HCT116 (cell line): Measurements from ENCODE around the gene SERPINA3. TPM values are rescaled to one million over a fixed set of nuclear protein-coding genes. Genes with fewer than 3 reads are reported as not detected.

ENCODE experiments used
- ATAC-seq: fragments of 200-7000 bp; cut with Tn5 transposase; 2 replicates; pipeline ENCODE4 v1.9.1; 2020; ENCODE audit warnings: mild to moderate bottlenecking, moderate library complexity
- BruUV-seq: library from RNA; stranded (reverse); fragments of 400-500 nt; replicated peaks from 2 replicates; lab custom pipeline; 2021; lab: Mats Ljungman, UMichigan
- CTCF ChIA-PET: fragments of 300-600 bp; sonication (Branson Sonifier 250); formaldehyde crosslinking; loops from one replicate; lab custom pipeline; 2021; ENCODE audit warnings: antibody characterized with exemption; lab: Charles Lee
- POLR2A ChIA-PET: fragments of 300-600, 350-600 bp; sonication (Branson Sonifier 250); formaldehyde crosslinking; loops from one replicate; lab custom pipeline; 2021; ENCODE audit warnings: antibody characterized with exemption; lab: Charles Lee
- RAD21 ChIA-PET, 2 experiments: fragments of 300-600 bp; sonication (Branson Sonifier 250); formaldehyde crosslinking; loops; one replicate each; lab custom pipeline; 2023; ENCODE audit warnings: low total read pairs in 2 of 2; ENCODE audit not compliant: uncharacterized antibody in 2 of 2, unreplicated experiment in 2 of 2, low non-redundant PET in 1 of 2; lab: Charles Lee
- DNase-seq: peaks from one replicate; pipeline ENCODE4 v3.0.0-alpha.2; 2010; ENCODE audit warnings: low read depth, low spot score
- H2AFZ ChIP-seq: fragments of 200-600 bp; shearing (Covaris generic), sonication (generic); 2 replicates; pipeline ENCODE4 v1.6.1; 2017; ENCODE audit warnings: low read depth, mixed run types, mixed read lengths, antibody characterized with exemption, low read length; ENCODE audit not compliant: poor library complexity, severe bottlenecking
- H3K27ac ChIP-seq: 2 replicates; pipeline ENCODE4 v1.5.1; 2012; ENCODE audit warnings: low read depth, low read length
- H3K27me3 ChIP-seq: fragments of 200-600 bp; sonication (generic); 2 replicates; pipeline ENCODE4 v1.6.1; 2016; ENCODE audit warnings: mixed run types, low read length, mixed read lengths; ENCODE audit not compliant: insufficient read depth
- H3K36me3 ChIP-seq, 2 experiments: fragments of 200-500 bp in 1 of 2; fragments of 200-600 bp in 1 of 2; sonication (Bioruptor generic) in 1 of 2; sonication (generic) in 1 of 2; 2 replicates each; pipeline versions ENCODE4 v1.5.1 to v1.6.1; 2014 to 2016; ENCODE audit warnings: low read length in 2 of 2, inconsistent platforms in 1 of 2, mixed read lengths in 1 of 2, mixed run types in 1 of 2; ENCODE audit not compliant: insufficient read depth in 2 of 2, control insufficient read depth in 1 of 2
- H3K4me1 ChIP-seq, 2 experiments: fragments of 200-600 bp in 1 of 2; sonication (generic) in 1 of 2; 2 replicates each; pipeline versions ENCODE4 v1.5.1 to v1.6.1; 2012 to 2017; ENCODE audit warnings: low read length in 2 of 2, inconsistent platforms in 1 of 2, mild to moderate bottlenecking in 1 of 2, mixed read lengths in 1 of 2, mixed run types in 1 of 2, moderate library complexity in 1 of 2; ENCODE audit not compliant: insufficient read depth in 2 of 2, control insufficient read depth in 1 of 2
- H3K4me2 ChIP-seq: fragments of 200-600 bp; sonication (generic); 2 replicates; pipeline ENCODE4 v1.6.1; 2017; ENCODE audit warnings: mixed run types, low read length, mixed read lengths
- H3K4me3 ChIP-seq, 2 experiments: fragments of 200-600 bp in 1 of 2; sonication (generic) in 1 of 2; replicated peaks in 1 of 2; 2 replicates each; pipeline ENCODE4 v1.5.1; 2011 to 2016; ENCODE audit warnings: low read length in 2 of 2, control low read depth in 1 of 2, low read depth in 1 of 2, mild to moderate bottlenecking in 1 of 2, mixed read lengths in 1 of 2, mixed run types in 1 of 2
- H3K79me2 ChIP-seq: fragments of 200-600 bp; sonication (generic); 2 replicates; pipeline ENCODE4 v1.6.1; 2017; ENCODE audit warnings: mild to moderate bottlenecking, mixed run types, low read length, moderate library complexity, mixed read lengths; ENCODE audit not compliant: insufficient read depth
- H3K9ac ChIP-seq: fragments of 200-600 bp; sonication (generic); 2 replicates; pipeline ENCODE4 v1.6.1; 2016; ENCODE audit warnings: low read length, mixed read lengths
- H3K9me2 ChIP-seq: fragments of 200-600 bp; sonication (generic), shearing (Covaris generic); 2 replicates; pipeline ENCODE4 v1.6.1; 2017; ENCODE audit warnings: mixed run types, mild to moderate bottlenecking, moderate library complexity; ENCODE audit not compliant: insufficient read depth
- H3K9me3 ChIP-seq, 2 experiments: fragments of 200-500 bp in 1 of 2; fragments of 200-600 bp in 1 of 2; sonication (Bioruptor generic) in 1 of 2; sonication (generic) in 1 of 2; 2 replicates each; pipeline ENCODE4 v1.6.1; 2014 to 2017; ENCODE audit warnings: low read length in 2 of 2, mixed read lengths in 2 of 2, inconsistent platforms in 1 of 2, low read depth in 1 of 2, mild to moderate bottlenecking in 1 of 2, mixed run types in 1 of 2, moderate library complexity in 1 of 2; ENCODE audit not compliant: control insufficient read depth in 1 of 2, insufficient read depth in 1 of 2
- H4K20me1 ChIP-seq: fragments of 200-600 bp; sonication (generic), shearing (Covaris generic); 2 replicates; pipeline ENCODE4 v1.6.1; 2017; ENCODE audit warnings: mixed run types, mild to moderate bottlenecking, moderate library complexity; ENCODE audit not compliant: insufficient read depth
- ATF3 ChIP-seq: IDR thresholded peaks from 2 replicates; pipeline ENCODE4 v1.6.1; 2012
- CBX3 ChIP-seq: IDR thresholded peaks from 2 replicates; pipeline ENCODE4 v1.6.1; 2012; ENCODE audit warnings: low read depth
- CTCF ChIP-seq, 3 experiments: fragments of 200-600 bp in 1 of 3; sonication (generic) in 1 of 3; IDR thresholded peaks in 2 of 3; conservative IDR thresholded peaks in 1 of 3; 2 replicates each; pipeline ENCODE4 v1.5.1; 2012 to 2017; ENCODE audit warnings: low read depth in 2 of 3, low read length in 2 of 3, antibody characterized with exemption in 1 of 3, borderline replicate concordance in 1 of 3, control low read depth in 1 of 3, mild to moderate bottlenecking in 1 of 3, mixed read lengths in 1 of 3, mixed run types in 1 of 3, moderate library complexity in 1 of 3; ENCODE audit not compliant: insufficient read depth in 1 of 3
- EGR1 ChIP-seq: IDR thresholded peaks from 2 replicates; pipeline ENCODE4 v1.6.1; 2012; ENCODE audit warnings: low read depth
- ELF1 ChIP-seq: IDR thresholded peaks from 2 replicates; pipeline ENCODE4 v1.6.1; 2012; ENCODE audit warnings: low read depth, borderline replicate concordance
- EZH2phosphoT487 ChIP-seq: fragments of 200-600 bp; IDR thresholded peaks from 2 replicates; pipeline ENCODE4 v1.6.1; 2018; ENCODE audit warnings: antibody characterized with exemption, borderline replicate concordance
- JUND ChIP-seq: IDR thresholded peaks from 2 replicates; pipeline ENCODE4 v1.6.1; 2012
- POLR2AphosphoS5 ChIP-seq: IDR thresholded peaks from 2 replicates; pipeline ENCODE4 v1.6.1; 2011; ENCODE audit warnings: mild to moderate bottlenecking, low read depth, low read length, moderate library complexity
- RAD21 ChIP-seq: IDR thresholded peaks from 2 replicates; pipeline ENCODE4 v1.6.1; 2012; ENCODE audit warnings: low read depth, mild to moderate bottlenecking
- SIN3A ChIP-seq: IDR thresholded peaks from 2 replicates; pipeline ENCODE4 v1.6.1; 2012; ENCODE audit warnings: low read depth
- SRF ChIP-seq: IDR thresholded peaks from 2 replicates; pipeline ENCODE4 v1.6.1; 2012; ENCODE audit warnings: low read depth
- YY1 ChIP-seq: IDR thresholded peaks from 2 replicates; pipeline ENCODE4 v1.6.1; 2011; ENCODE audit warnings: low read length, low read depth, moderate library complexity, mild to moderate bottlenecking; ENCODE audit not compliant: insufficient replicate concordance; ENCODE audit errors: extremely low read depth
- ZFX ChIP-seq: fragments of 450-650 bp; IDR thresholded peaks from 2 replicates; pipeline ENCODE4 v1.6.1; 2017
- intact Hi-C: fragments of 100-400 bp; cut with micrococcal nuclease; formaldehyde crosslinking; loops from 2 replicates; pipeline ENCODE4 v1.10.0; 2022
- total RNA-seq: library from RNA; stranded (reverse); gene quantifications from one replicate; pipeline ENCODE4 v1.2.1, GENCODE V29; 2021; ENCODE audit not compliant: unreplicated experiment

Gene SERPINA3
- total RNA-seq, 1 experiment from 2014 or later: 4.3 TPM

- DNase-seq: no peak
- no TSS peak for BruUV-seq
- Histone ChIP-seq H3K27me3 (no peaks in the 10 kb centered on the region), H4K20me1 (no peaks in the 10 kb centered on the region), H3K27ac (no peak overlapping the region), H3K9me2 (no peaks in the 10 kb centered on the region), H3K4me2 (no peak overlapping the region), H3K4me3 (no peak overlapping the region), H3K4me1 (no peaks in the 10 kb centered on the region), H2AFZ (no peak overlapping the region), H3K9me3 (no peaks in the 10 kb centered on the region), H3K79me2 (no peaks in the 10 kb centered on the region), H3K36me3 (no peaks in the 10 kb centered on the region), H3K9ac (no peak overlapping the region)
- ATAC-seq: no peak
- RAD21 ChIA-PET: no interaction called here
- intact Hi-C loops: no loop called here
- POLR2A ChIA-PET: no interaction called here
- TF ChIP-seq RAD21 (no peak), ATF3 (no peak), EZH2phosphoT487 (no peak), ZFX (no peak), EGR1 (no peak), POLR2AphosphoS5 (no peak), ELF1 (no peak), SRF (no peak), CBX3 (no peak), JUND (no peak), SIN3A (no peak), YY1 (no peak), CTCF (IDR thresholded peaks at IDR 0.05 in 2 of 3, conservative IDR thresholded peaks at IDR 0.05 in 1 of 3; ENCODE audit: borderline replicate concordance in 1 of 3, insufficient read depth in 1 of 3, low read depth in 2 of 3, low read length in 2 of 3) (no peak)
- CTCF ChIA-PET: no interaction called here
These were observed 49.0 kb upstream of the SERPINA3 start for GRCh38 chr14:94562941-94563883.
